Measurements from ENCODE around the gene MMD. TPM values are rescaled to one million over a fixed set of nuclear protein-coding genes. Genes with fewer than 3 reads are reported as not detected.

The MMD gene
- total and polyA plus RNA-seq, 9 of the 15 experiments (the other 6 are each of a cell fraction or from before 2014, with no cell fraction given) = 3.1 to 18.9 (median 10.7) TPM

DNA sequence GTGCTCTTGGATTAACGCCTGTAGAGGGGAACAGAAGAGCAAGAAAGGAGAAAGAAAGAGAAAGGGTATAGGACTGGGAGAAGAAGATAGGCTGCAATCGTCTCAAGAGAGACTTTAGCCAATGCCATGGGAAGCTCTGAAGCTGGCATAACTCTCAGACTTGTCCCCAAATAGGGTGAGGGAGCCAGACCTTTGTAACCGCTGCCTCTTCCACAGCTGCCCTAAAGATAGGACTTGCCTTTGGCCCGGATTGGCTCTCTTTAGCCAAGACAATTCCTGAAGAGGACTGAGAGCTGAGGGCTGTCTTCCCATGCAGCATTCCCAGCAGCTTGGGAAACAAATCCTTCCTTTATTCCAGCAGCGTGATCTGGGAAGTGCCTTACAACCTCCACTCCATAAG lies 20.8 kb upstream of the MMD start:
- POLR2A ChIA-PET = interaction anchor here (1.0 to 1.5 kb wide), 2 partner anchors 9 to 10 kb away, joined by 4 to 5 read pairs; no protein-coding TSS in a partner anchor
- no peaks in the 10 kb centered on the region for H4K20me1 ChIP-seq (replicated peaks; ENCODE audit: control insufficient read depth, insufficient read depth, low read length)
- BruUV-seq (replicated peaks) = no TSS peak
- TF ChIP-seq PTTG1 (tag; IDR thresholded peaks at IDR 0.05; ENCODE audit: low read depth) (no peak), ZFP1 (CRISPR knock-in tag; IDR thresholded peaks at IDR 0.05) (no peak), ZBTB8A (IDR thresholded peaks at IDR 0.05; ENCODE audit: partially characterized antibody) (no peak), HDGF (IDR thresholded peaks at IDR 0.05) (no peak), POLR2AphosphoS2 (IDR thresholded peaks at IDR 0.05; ENCODE audit: low read length) (no peak)
- no peak overlapping the region for H3K9ac ChIP-seq (ENCODE audit: insufficient read depth in 1 of 2, low read depth in 2 of 2, low read length in 2 of 2)
- ATAC-seq = no peak
- H2AFZ ChIP-seq (ENCODE audit: low read depth, low read length) = no peak overlapping the region
- peaks cover 0 to 11% of the 10 kb centered on the region in 2 experiments; a peak in 2 of 5 replicates for H3K4me1 ChIP-seq (replicated peaks in 1 of 2; ENCODE audit: control insufficient read depth in 2 of 2, insufficient read depth in 2 of 2, low read length in 2 of 2)
- H3K79me2 ChIP-seq (ENCODE audit: control insufficient read depth, insufficient read depth, low read length) = no peaks in the 10 kb centered on the region
- DNase-seq (ENCODE audit: extremely low read depth in 1 of 4, low spot score in 3 of 4) = no peak
- in situ Hi-C loops (cut with MboI) (no loop called here), intact Hi-C loops (cut with micrococcal nuclease) (no loop called here)
- H3K27me3 ChIP-seq (ENCODE audit: control insufficient read depth in 2 of 2, insufficient read depth in 2 of 2, low read length in 2 of 2) = no peaks in the 10 kb centered on the region
- H3K4me2 ChIP-seq (ENCODE audit: insufficient read depth, low read length) = no peak overlapping the region
- H3K4me3 ChIP-seq = no peak overlapping the region
- H3K27ac ChIP-seq (ENCODE audit: extremely low read depth, low read depth, low read length) = no peak overlapping the region
- H3K36me3 ChIP-seq (ENCODE audit: control insufficient read depth, insufficient read depth, low read length) = no peaks in the 10 kb centered on the region
- CTCF ChIA-PET (ENCODE audit: low intra/inter-chr PET ratio) = no interaction called here
- no peaks in the 10 kb centered on the region for H3K9me3 ChIP-seq (replicated peaks; ENCODE audit: control insufficient read depth, insufficient read depth, low read depth, low read length)
- no peaks in the 10 kb centered on the region for H3K9me1 ChIP-seq (ENCODE audit: control insufficient read depth, insufficient read depth, low read length)
- 27% methylated on average over 5 of the region's 5 CpGs for WGBS (ENCODE audit: insufficient coverage, low coverage, missing lambda C conversion rate)
- FAIRE-seq = no peak

DNA sequence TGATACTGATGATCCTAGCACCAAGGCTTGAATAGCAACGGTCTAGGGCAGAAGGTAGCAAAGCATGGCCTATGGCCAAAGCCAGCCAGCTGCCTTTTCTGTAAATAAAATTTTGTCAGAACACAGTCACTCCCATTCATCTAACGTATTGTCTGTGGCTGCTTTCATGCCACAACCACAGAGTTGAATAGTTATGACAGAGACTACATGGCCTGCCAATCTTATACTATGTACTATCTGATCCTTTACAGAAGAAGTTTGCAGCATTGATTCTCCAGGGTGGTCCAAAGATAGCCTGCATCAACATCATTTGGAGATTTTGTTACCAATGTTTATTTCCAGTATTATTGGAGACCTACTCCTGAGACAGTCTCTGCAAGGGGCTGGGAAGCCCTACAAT lies 19.9 kb upstream of the MMD start:
- ChIA-PET CTCF (ENCODE audit: low intra/inter-chr PET ratio) (no interaction called here), POLR2A (no interaction called here)
- H3K4me2 ChIP-seq (ENCODE audit: insufficient read depth, low read length) = no peak overlapping the region
- no TSS peak for BruUV-seq (replicated peaks)
- no peaks in the 10 kb centered on the region for H4K20me1 ChIP-seq (replicated peaks; ENCODE audit: control insufficient read depth, insufficient read depth, low read length)
- no peak overlapping the region for H2AFZ ChIP-seq (ENCODE audit: low read depth, low read length)
- H3K4me3 ChIP-seq = no peak overlapping the region
- H3K27me3 ChIP-seq (ENCODE audit: control insufficient read depth in 2 of 2, insufficient read depth in 2 of 2, low read length in 2 of 2) = no peaks in the 10 kb centered on the region
- no peaks in the 10 kb centered on the region for H3K9me1 ChIP-seq (ENCODE audit: control insufficient read depth, insufficient read depth, low read length)
- no peak; the same call in 2 of the 3 replicates for ATAC-seq
- H3K9me3 ChIP-seq (replicated peaks; ENCODE audit: control insufficient read depth, insufficient read depth, low read depth, low read length) = no peaks in the 10 kb centered on the region
- peaks cover 0 to 14% of the 10 kb centered on the region in 2 experiments; a peak in 2 of 5 replicates for H3K4me1 ChIP-seq (replicated peaks in 1 of 2; ENCODE audit: control insufficient read depth in 2 of 2, insufficient read depth in 2 of 2, low read length in 2 of 2)
- intact Hi-C loops (cut with micrococcal nuclease) (no loop called here), in situ Hi-C loops (cut with MboI) (no loop called here)
- no peak overlapping the region for H3K9ac ChIP-seq (ENCODE audit: insufficient read depth in 1 of 2, low read depth in 2 of 2, low read length in 2 of 2)
- TF ChIP-seq ZNF140 (CRISPR knock-in tag; IDR thresholded peaks at IDR 0.05) (no peak), EP300 (IDR thresholded peaks at IDR 0.05; ENCODE audit: low read length) (no peak)
- TF ChIP-seq, protein P1, sequence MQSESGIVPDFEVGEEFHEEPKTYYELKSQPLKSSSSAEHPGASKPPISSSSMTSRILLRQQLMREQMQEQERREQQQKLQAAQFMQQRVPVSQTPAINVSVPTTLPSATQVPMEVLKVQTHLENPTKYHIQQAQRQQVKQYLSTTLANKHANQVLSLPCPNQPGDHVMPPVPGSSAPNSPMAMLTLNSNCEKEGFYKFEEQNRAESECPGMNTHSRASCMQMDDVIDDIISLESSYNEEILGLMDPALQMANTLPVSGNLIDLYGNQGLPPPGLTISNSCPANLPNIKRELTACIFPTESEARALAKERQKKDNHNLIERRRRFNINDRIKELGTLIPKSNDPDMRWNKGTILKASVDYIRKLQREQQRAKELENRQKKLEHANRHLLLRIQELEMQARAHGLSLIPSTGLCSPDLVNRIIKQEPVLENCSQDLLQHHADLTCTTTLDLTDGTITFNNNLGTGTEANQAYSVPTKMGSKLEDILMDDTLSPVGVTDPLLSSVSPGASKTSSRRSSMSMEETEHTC (IDR thresholded peaks at IDR 0.05) = no peak
- 16% methylated on average over 2 of the region's 2 CpGs for WGBS (ENCODE audit: insufficient coverage, low coverage, missing lambda C conversion rate)
- H3K27ac ChIP-seq (ENCODE audit: extremely low read depth, low read depth, low read length) = no peak overlapping the region
- no peak for DNase-seq (ENCODE audit: extremely low read depth in 1 of 4, low spot score in 3 of 4)
- no peaks in the 10 kb centered on the region for H3K36me3 ChIP-seq (ENCODE audit: control insufficient read depth, insufficient read depth, low read length)
- H3K79me2 ChIP-seq (ENCODE audit: control insufficient read depth, insufficient read depth, low read length) = no peaks in the 10 kb centered on the region
- FAIRE-seq = no peak

Data from K562 (cell line).